Nephron progenitor cell (in vitro differentiated cells): ENCODE measurements around the gene HOXC6.

Experiments used
- DNase-seq: peaks from one replicate; pipeline ENCODE4 v3.0.0; 2021
- H3K27ac Mint-ChIP-seq: 2 replicates; pipeline ENCODE4 v1.8.0; 2021; ENCODE audit warnings: mild to moderate bottlenecking, moderate library complexity, mixed read lengths
- H3K27me3 Mint-ChIP-seq: 2 replicates; pipeline ENCODE4 v1.8.0; 2021; ENCODE audit warnings: mild to moderate bottlenecking, low read depth, mixed read lengths; ENCODE audit not compliant: poor library complexity
- H3K36me3 Mint-ChIP-seq: 2 replicates; pipeline ENCODE4 v1.8.0; 2021; ENCODE audit warnings: low read depth, mixed read lengths
- H3K4me1 Mint-ChIP-seq: 2 replicates; pipeline ENCODE4 v1.8.0; 2021; ENCODE audit warnings: mixed read lengths
- H3K4me3 Mint-ChIP-seq: 2 replicates; pipeline ENCODE4 v1.8.0; 2021; ENCODE audit warnings: mild to moderate bottlenecking, moderate library complexity, mixed read lengths
- H3K9me3 Mint-ChIP-seq: 2 replicates; pipeline ENCODE4 v1.8.0; 2021; ENCODE audit warnings: mild to moderate bottlenecking, moderate library complexity, mixed read lengths
- TF ChIP-seq, protein P1 (sequence below): fragments of 200-600 bp; sonication (generic); IDR thresholded peaks from 2 replicates; pipeline ENCODE4 v1.5.0; 2021; ENCODE audit warnings: antibody characterized with exemption

Gene HOXC6

DNA sequence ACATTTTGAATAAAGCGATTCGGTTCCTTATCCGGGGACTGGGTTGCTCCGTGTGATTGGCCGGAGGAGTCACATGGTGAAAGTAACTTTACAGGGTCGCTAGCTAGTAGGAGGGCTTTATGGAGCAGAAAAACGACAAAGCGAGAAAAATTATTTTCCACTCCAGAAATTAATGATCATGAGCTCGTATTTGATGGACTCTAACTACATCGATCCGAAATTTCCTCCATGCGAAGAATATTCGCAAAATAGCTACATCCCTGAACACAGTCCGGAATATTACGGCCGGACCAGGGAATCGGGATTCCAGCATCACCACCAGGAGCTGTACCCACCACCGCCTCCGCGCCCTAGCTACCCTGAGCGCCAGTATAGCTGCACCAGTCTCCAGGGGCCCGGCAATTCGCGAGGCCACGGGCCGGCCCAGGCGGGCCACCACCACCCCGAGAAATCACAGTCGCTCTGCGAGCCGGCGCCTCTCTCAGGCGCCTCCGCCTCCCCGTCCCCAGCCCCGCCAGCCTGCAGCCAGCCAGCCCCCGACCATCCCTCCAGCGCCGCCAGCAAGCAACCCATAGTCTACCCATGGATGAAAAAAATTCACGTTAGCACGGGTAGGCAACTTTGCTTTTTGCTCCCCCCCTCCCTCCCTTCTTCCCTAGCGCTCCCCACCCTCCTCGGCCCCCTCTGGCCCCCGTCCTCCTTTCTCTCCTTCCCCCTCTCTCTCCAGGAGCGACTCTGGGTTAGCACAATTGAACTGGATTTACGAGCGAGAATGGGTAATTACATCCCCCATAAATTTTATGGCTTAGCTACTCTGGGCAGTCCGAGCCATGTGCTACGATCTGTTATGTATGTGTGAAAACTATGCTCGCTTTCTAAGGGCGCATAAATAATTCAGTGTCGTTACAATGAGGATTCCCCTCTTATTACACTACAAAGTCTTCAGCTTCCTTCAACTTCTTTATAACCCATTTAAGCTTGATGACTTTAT is 25.8 kb downstream of the HOXC6 start, which contains the start of gene HOXC4:
TSS of gene HOXC4 (plus strand) at position 85 of the 991 bp plus-strand sequence. CDS start at position 173, 88 bp downstream.
- Mint-ChIP-seq H3K9me3 (no peaks in the 10 kb centered on the region), H3K27ac (peak within 1 kb of the TSS; percentile 97), H3K27me3 (no peaks in the 10 kb centered on the region), H3K36me3 (peaks cover 45% of the 10 kb centered on the region), H3K4me1 (peaks cover 100% of the 10 kb centered on the region), H3K4me3 (peak within 1 kb of the TSS; percentile 95)
- TF ChIP-seq, protein P1, sequence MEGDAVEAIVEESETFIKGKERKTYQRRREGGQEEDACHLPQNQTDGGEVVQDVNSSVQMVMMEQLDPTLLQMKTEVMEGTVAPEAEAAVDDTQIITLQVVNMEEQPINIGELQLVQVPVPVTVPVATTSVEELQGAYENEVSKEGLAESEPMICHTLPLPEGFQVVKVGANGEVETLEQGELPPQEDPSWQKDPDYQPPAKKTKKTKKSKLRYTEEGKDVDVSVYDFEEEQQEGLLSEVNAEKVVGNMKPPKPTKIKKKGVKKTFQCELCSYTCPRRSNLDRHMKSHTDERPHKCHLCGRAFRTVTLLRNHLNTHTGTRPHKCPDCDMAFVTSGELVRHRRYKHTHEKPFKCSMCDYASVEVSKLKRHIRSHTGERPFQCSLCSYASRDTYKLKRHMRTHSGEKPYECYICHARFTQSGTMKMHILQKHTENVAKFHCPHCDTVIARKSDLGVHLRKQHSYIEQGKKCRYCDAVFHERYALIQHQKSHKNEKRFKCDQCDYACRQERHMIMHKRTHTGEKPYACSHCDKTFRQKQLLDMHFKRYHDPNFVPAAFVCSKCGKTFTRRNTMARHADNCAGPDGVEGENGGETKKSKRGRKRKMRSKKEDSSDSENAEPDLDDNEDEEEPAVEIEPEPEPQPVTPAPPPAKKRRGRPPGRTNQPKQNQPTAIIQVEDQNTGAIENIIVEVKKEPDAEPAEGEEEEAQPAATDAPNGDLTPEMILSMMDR, result no peak
- DNase-seq, result peak; percentile 77

DNA sequence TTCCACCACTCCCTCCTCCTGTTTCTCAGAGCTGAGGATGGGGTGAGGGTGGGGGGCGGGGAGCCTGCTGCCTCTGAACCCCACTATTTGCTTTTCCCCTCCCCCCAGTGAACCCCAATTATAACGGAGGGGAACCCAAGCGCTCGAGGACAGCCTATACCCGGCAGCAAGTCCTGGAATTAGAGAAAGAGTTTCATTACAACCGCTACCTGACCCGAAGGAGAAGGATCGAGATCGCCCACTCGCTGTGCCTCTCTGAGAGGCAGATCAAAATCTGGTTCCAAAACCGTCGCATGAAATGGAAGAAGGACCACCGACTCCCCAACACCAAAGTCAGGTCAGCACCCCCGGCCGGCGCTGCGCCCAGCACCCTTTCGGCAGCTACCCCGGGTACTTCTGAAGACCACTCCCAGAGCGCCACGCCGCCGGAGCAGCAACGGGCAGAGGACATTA is 26.5 kb downstream of the HOXC6 start:
- no peaks in the 10 kb centered on the region for H3K9me3 Mint-ChIP-seq
- no peaks in the 10 kb centered on the region for H3K27me3 Mint-ChIP-seq
- H3K4me3 Mint-ChIP-seq, result peak overlapping the region; percentile 95
- H3K27ac Mint-ChIP-seq, result peak overlapping the region; percentile 95
- DNase-seq, result peak; percentile 45
- peaks cover 100% of the 10 kb centered on the region for H3K4me1 Mint-ChIP-seq
- TF ChIP-seq, protein P1, result no peak
- H3K36me3 Mint-ChIP-seq, result peaks cover 37% of the 10 kb centered on the region

DNA sequence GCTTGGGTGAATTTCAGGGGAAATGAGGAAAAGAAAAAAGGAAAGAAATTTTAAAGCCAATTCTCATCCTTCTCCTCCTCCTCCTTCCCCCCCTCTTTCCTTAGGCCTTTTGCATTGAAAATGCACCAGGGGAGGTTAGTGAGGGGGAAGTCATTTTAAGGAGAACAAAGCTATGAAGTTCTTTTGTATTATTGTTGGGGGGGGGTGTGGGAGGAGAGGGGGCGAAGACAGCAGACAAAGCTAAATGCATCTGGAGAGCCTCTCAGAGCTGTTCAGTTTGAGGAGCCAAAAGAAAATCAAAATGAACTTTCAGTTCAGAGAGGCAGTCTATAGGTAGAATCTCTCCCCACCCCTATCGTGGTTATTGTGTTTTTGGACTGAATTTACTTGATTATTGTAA is 27.3 kb downstream of the HOXC6 start:
- Mint-ChIP-seq H3K27ac (peak overlapping the region; percentile 64), H3K27me3 (no peaks in the 10 kb centered on the region), H3K36me3 (peaks cover 30% of the 10 kb centered on the region), H3K4me1 (peaks cover 100% of the 10 kb centered on the region), H3K9me3 (no peaks in the 10 kb centered on the region), H3K4me3 (peak overlapping the region; percentile 61)
- TF ChIP-seq, protein P1, result no peak
- no peak for DNase-seq

DNA sequence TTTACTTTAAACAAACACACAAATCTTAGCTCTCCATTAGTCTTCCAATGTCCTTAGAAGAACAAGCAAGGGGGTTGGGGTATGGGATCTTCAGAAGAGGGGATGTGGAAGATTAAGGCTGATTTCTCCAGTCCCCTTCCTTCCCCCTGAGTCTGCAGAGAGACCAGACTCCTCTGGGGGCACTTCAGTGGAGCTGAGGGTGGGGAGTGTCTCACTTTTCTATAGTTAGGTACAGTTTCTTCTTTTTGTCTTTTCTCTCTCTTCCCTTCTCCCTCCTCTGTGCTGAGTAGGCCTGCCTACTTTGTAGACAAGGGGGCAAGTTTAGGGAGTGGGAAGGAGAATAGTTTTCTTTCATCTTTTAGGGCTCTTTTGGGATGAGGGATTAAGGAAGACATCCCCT is 27.9 kb downstream of the HOXC6 start:
- H3K9me3 Mint-ChIP-seq, result no peaks in the 10 kb centered on the region
- peak overlapping the region; percentile 64 for H3K27ac Mint-ChIP-seq
- H3K4me3 Mint-ChIP-seq, result peak overlapping the region; percentile 61
- DNase-seq, result no peak
- peaks cover 100% of the 10 kb centered on the region for H3K4me1 Mint-ChIP-seq
- peaks cover 30% of the 10 kb centered on the region for H3K36me3 Mint-ChIP-seq
- TF ChIP-seq, protein P1, result no peak
- H3K27me3 Mint-ChIP-seq, result no peaks in the 10 kb centered on the region

DNA sequence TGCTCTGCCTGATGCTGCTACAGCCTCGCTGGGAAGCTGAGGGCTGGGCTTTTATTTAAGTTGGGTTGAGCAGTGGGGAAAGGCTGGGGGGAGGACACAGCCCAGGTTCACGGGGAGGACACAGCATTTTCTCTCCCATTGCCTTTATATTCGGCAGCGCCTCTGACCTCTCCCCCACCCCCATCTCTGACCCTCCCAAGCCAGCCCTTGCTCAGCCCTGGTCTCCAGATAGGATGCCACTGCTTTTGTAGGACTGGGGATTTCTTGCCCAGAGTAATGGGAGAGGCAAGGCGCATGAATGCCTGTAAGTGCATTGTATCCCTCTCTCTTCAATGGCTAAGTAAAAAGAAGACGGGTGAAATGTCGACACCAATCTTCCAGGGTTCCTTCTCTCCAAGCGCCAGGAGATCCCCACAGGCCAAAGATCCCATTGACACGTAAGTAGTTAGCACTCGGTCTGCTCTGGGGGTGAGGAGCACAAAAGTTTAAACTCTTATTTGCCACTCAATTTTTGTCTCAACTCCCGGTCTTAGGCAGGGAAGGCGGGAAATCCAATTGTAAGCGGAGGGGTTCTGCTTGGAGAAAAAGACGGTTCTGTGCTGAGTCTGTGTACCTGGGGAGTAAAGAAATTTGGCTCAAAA is 30.0 kb downstream of the HOXC6 start:
- H3K36me3 Mint-ChIP-seq, result peaks cover 41% of the 10 kb centered on the region
- H3K4me1 Mint-ChIP-seq, result peaks cover 100% of the 10 kb centered on the region
- peak overlapping the region; percentile 76 for H3K4me3 Mint-ChIP-seq
- no peaks in the 10 kb centered on the region for H3K9me3 Mint-ChIP-seq
- TF ChIP-seq, protein P1, result no peak
- peak; percentile 37 for DNase-seq
- H3K27me3 Mint-ChIP-seq, result peaks cover 3% of the 10 kb centered on the region
- H3K27ac Mint-ChIP-seq, result peak overlapping the region; percentile 95
